D341Med (cell line): ENCODE measurements around the gene HERC3.
A peak's percentile ranks its signal among the peaks of the same experiment; 100 is the strongest.

Source experiments
- DNase-seq: peaks from one replicate; pipeline ENCODE4 v3.0.0; 2012; ENCODE audit warnings: low spot score

Gene HERC3

GRCh38 chr4:88747351-88747750 is 155.1 kb downstream of the HERC3 start:
- DNase-seq, result peak; percentile 47

DNA sequence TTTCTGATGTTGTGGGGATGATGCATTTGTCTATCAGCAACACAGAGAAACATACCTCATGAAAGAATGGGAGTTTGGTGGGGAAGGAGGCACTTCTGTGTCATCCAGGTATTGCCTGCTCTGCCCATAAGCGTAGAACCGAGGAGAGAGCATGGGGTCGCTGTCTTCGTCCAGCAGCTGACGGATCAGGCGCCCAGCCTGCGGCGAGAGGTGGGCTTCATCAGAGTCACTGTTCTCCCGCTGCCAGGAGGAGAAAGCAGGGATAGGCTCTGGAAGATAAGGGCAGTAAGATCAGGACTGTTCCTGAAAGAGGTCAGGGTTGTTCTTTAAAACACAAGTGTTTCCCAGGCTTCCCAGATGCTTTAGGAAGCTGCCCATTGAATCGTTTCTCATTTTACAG is 158.1 kb downstream of the HERC3 start:
- no peak for DNase-seq

- no peak for DNase-seq
Observed at GRCh38 chr4:88751258-88752075, 159.2 kb downstream of the HERC3 start.

GRCh38 chr4:88752076-88752463 is 159.8 kb downstream of the HERC3 start:
- DNase-seq, result no peak

GRCh38 chr4:88752754-88753153 is 160.5 kb downstream of the HERC3 start:
- DNase-seq, result no peak

- no peak for DNase-seq
Observed at GRCh38 chr4:88753658-88754571, 161.6 kb downstream of the HERC3 start.

- DNase-seq, result no peak
Observed at GRCh38 chr4:88754796-88755195, 162.5 kb downstream of the HERC3 start.

GRCh38 chr4:88755454-88755853 is 163.2 kb downstream of the HERC3 start:
- no peak for DNase-seq

DNA sequence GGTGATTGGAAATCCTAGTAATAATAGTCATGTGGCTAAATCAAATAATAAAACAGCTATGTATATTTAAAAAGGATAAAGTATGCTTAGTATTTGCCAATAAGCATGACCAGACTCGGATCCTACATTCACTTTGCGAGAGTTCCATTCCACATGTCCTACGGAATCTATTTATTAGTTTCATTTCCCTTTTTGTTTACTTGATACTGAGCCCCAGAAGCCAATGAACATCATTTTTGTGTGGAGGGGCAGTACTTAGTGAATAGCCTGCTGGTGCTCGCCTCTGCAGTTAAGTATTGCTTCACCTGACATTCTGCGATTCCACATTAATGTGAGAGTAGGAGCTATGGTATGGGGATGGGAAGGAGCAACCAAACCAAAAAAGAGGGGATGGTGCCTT is 163.9 kb downstream of the HERC3 start:
- DNase-seq, result no peak

- no peak for DNase-seq
Observed at GRCh38 chr4:88757067-88757466, 164.8 kb downstream of the HERC3 start.

DNA sequence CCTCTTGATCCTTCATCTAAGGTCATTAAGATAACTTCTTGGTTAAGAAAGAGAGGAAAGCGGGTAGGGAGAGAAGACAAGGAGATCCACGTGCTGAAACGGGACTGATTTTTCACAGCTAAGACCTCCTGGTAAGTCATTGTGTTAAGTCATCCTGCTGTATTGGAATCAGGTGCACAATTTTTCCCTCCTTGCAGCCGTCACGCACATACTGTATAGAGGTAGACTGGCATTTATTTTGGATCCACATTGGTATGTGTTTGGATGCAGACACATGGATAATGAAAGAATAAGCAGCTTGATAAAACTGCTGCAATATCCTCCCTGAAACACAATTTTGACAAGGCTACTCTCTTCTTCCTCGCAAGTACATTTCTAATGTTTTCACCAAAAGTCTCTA is 165.5 kb downstream of the HERC3 start:
- DNase-seq, result no peak
